ENCODE results near the gene SLC36A1.

The SLC36A1 gene

GRCh38 chr5:151517122-151517920, 69.9 kb downstream of the SLC36A1 start:
- TF ChIP-seq GATA3 (IDR thresholded peaks at IDR 0.05; ENCODE audit: low read depth, low read length) (no peak), GATA2 (IDR thresholded peaks at IDR 0.05; ENCODE audit: low read depth, low read length) (no peak)

GRCh38 chr5:151520294-151520693, 72.9 kb downstream of the SLC36A1 start:
- TF ChIP-seq GATA2 (IDR thresholded peaks at IDR 0.05; ENCODE audit: low read depth, low read length) (no peak), GATA3 (IDR thresholded peaks at IDR 0.05; ENCODE audit: low read depth, low read length) (no peak)

- no peak for TF ChIP-seq GATA2 (IDR thresholded peaks at IDR 0.05; ENCODE audit: low read depth, low read length)
- TF ChIP-seq GATA3 (IDR thresholded peaks at IDR 0.05; ENCODE audit: low read depth, low read length): no peak
Measured at GRCh38 chr5:151522226-151522625, 74.8 kb downstream of the SLC36A1 start.

GRCh38 chr5:151523335-151523734, 75.9 kb downstream of the SLC36A1 start:
- no peak for TF ChIP-seq GATA2 (IDR thresholded peaks at IDR 0.05; ENCODE audit: low read depth, low read length)
- no peak for TF ChIP-seq GATA3 (IDR thresholded peaks at IDR 0.05; ENCODE audit: low read depth, low read length)

- no peak for TF ChIP-seq GATA2 (IDR thresholded peaks at IDR 0.05; ENCODE audit: low read depth, low read length)
- no peak for TF ChIP-seq GATA3 (IDR thresholded peaks at IDR 0.05; ENCODE audit: low read depth, low read length)
Measured at GRCh38 chr5:151528153-151528552, 80.8 kb downstream of the SLC36A1 start.

GRCh38 chr5:151528996-151529395, 81.6 kb downstream of the SLC36A1 start:
- no peak for TF ChIP-seq GATA2 (IDR thresholded peaks at IDR 0.05; ENCODE audit: low read depth, low read length)
- no peak for TF ChIP-seq GATA3 (IDR thresholded peaks at IDR 0.05; ENCODE audit: low read depth, low read length)

GRCh38 chr5:151531581-151531980, 84.2 kb downstream of the SLC36A1 start:
- TF ChIP-seq GATA2 (IDR thresholded peaks at IDR 0.05; ENCODE audit: low read depth, low read length) (no peak), GATA3 (IDR thresholded peaks at IDR 0.05; ENCODE audit: low read depth, low read length) (no peak)

GRCh38 chr5:151532416-151532815, 85.0 kb downstream of the SLC36A1 start:
- no peak for TF ChIP-seq GATA3 (IDR thresholded peaks at IDR 0.05; ENCODE audit: low read depth, low read length)
- TF ChIP-seq GATA2 (IDR thresholded peaks at IDR 0.05; ENCODE audit: low read depth, low read length): no peak

- no peak for TF ChIP-seq GATA3 (IDR thresholded peaks at IDR 0.05; ENCODE audit: low read depth, low read length)
- no peak for TF ChIP-seq GATA2 (IDR thresholded peaks at IDR 0.05; ENCODE audit: low read depth, low read length)
Measured at GRCh38 chr5:151534350-151534749, 86.9 kb downstream of the SLC36A1 start.

GRCh38 chr5:151537044-151537443, 89.6 kb downstream of the SLC36A1 start:
- TF ChIP-seq GATA3 (IDR thresholded peaks at IDR 0.05; ENCODE audit: low read depth, low read length) (no peak), GATA2 (IDR thresholded peaks at IDR 0.05; ENCODE audit: low read depth, low read length) (no peak)

- TF ChIP-seq GATA3 (IDR thresholded peaks at IDR 0.05; ENCODE audit: low read depth, low read length) (no peak), GATA2 (IDR thresholded peaks at IDR 0.05; ENCODE audit: low read depth, low read length) (no peak)
Measured at GRCh38 chr5:151541571-151541970, 94.2 kb downstream of the SLC36A1 start.
